Ectodermal cell (in vitro differentiated cells): ENCODE results near the gene FMNL2.

ENCODE experiments used
- H3K27ac ChIP-seq: 2 replicates; pipeline ENCODE4 v1.7.0; 2013; ENCODE audit warnings: mild to moderate bottlenecking, low read depth, low read length; ENCODE audit not compliant: insufficient read depth, poor library complexity, severe bottlenecking
- H3K27me3 ChIP-seq: 2 replicates; pipeline ENCODE4 v1.7.0; 2013; ENCODE audit warnings: mild to moderate bottlenecking, low read length; ENCODE audit not compliant: insufficient read depth, control insufficient read depth, poor library complexity, severe bottlenecking
- H3K36me3 ChIP-seq: one replicate; pipeline ENCODE4 v1.7.0; 2013; ENCODE audit warnings: low read length; ENCODE audit not compliant: control insufficient read depth, insufficient read depth
- H3K4me1 ChIP-seq: one replicate; pipeline ENCODE4 v1.7.0; 2013; ENCODE audit warnings: low read length; ENCODE audit not compliant: control insufficient read depth, insufficient read depth
- H3K4me3 ChIP-seq: 2 replicates; pipeline ENCODE4 v1.7.0; 2013; ENCODE audit warnings: low read depth, low read length, control low read depth; ENCODE audit not compliant: insufficient read depth
- H3K9me3 ChIP-seq: 2 replicates; pipeline ENCODE4 v1.7.0; 2013; ENCODE audit warnings: mild to moderate bottlenecking, low read length, moderate library complexity; ENCODE audit not compliant: control insufficient read depth
- WGBS, 2 experiments: methylation state at CpG; one replicate each; pipeline ENCODE4 v1.1.7; 2013; ENCODE audit warnings: missing lambda C conversion rate in 2 of 2; 5-methylcytosine and 5-hydroxymethylcytosine counted together

FMNL2 gene

DNA sequence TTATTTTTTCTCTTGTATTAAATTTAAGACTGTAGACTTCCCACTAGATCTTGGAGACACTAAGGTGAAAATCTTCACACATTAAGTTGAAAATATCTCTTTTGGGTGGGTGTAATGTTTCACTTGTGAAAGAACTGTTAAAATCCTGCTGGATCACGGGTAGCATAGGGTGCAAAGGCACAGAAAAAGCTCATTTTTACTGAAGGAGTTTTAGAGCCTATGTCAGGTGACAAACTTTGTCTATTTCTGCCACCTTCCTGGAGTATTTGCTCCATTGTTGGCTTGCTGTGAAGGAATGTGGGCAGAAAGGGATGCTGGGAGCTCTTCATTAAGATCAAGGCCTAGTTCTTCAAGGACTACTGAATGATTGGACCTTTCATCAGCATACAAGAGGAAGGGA, 119.4 kb downstream of the FMNL2 start:
- Histone ChIP-seq H3K9me3 (no peaks in the 10 kb centered on the region), H3K4me1 (peaks cover 17% of the 10 kb centered on the region), H3K27ac (no peak overlapping the region), H3K27me3 (no peaks in the 10 kb centered on the region), H3K36me3 (no peaks in the 10 kb centered on the region), H3K4me3 (no peak overlapping the region)
- 89 to 97% methylated on average over 1 of the region's 1 CpG for WGBS, 2 experiments

DNA sequence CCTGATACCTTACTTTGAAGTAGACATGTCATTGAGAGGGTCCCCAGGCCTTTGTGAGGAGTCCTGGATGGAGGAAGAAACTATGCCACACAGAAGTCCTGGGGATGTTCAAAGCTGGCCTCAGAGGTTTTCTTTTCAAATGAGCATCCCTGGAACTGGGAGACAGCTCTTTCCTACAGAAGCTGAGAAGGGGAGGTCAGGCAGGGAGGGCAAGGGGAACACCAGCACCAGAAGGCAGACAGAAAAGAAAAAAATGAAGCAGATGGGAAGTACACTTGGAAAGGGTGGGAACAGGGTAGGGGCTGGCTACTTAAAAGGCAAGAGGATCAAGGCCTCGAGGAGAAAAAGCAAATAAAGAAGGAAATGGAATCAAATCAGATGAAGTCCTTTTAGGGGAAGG, 120.0 kb downstream of the FMNL2 start:
- 68 to 78% methylated on average over 1 of the region's 1 CpG for WGBS, 2 experiments
- no peaks in the 10 kb centered on the region for H3K36me3 ChIP-seq
- H3K4me1 ChIP-seq, result peaks cover 17% of the 10 kb centered on the region
- H3K27me3 ChIP-seq, result no peaks in the 10 kb centered on the region
- H3K27ac ChIP-seq, result no peak overlapping the region
- H3K4me3 ChIP-seq, result no peak overlapping the region
- no peaks in the 10 kb centered on the region for H3K9me3 ChIP-seq

DNA sequence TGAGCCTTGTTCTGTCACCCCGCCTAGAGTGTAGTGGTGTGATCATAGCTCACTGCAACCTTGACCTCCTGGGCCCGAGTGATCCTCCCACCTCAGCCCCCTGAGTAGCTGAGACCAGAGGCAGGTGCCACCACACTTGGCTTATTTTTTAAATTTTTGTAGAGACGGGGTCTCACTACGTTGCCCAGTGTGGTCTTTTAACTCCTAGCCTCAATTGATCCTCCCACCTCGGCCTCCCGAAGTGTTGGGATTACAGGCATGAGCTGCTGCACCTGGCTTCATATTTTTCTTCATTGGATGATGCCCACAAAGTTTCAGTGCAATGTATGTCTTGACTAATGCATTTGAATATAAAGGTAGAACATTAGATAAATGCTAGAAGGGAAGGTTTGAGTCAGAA, 120.8 kb downstream of the FMNL2 start:
- H3K27ac ChIP-seq, result no peak overlapping the region
- no peaks in the 10 kb centered on the region for H3K9me3 ChIP-seq
- H3K4me3 ChIP-seq, result no peak overlapping the region
- peaks cover 17% of the 10 kb centered on the region for H3K4me1 ChIP-seq
- WGBS, 2 experiments, result 95 to 97% methylated on average over 6 of the region's 6 CpGs
- no peaks in the 10 kb centered on the region for H3K36me3 ChIP-seq
- no peaks in the 10 kb centered on the region for H3K27me3 ChIP-seq

DNA sequence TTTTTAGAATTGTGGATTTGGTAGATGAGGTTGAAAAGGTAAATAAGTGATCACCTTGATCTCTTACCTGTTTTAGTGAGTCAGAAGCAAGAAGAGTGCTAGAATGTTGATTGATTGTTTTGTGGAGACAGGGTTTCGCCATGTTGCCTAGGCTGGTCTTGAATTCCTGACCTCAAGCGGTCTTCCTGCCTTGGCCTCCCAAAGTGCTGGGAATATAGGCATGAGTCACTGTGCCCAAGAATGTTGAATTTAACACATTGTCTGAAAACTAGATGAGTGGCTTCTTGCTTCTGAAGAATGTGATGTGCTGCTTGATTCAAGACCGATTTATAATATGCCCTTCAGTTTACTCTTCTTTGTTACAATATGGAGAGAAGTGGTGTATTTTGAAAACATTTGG, 121.3 kb downstream of the FMNL2 start:
- Histone ChIP-seq H3K36me3 (no peaks in the 10 kb centered on the region), H3K9me3 (no peaks in the 10 kb centered on the region), H3K4me3 (no peak overlapping the region), H3K27ac (no peak overlapping the region), H3K4me1 (peaks cover 17% of the 10 kb centered on the region), H3K27me3 (no peaks in the 10 kb centered on the region)
- 95 to 97% methylated on average over 3 of the region's 3 CpGs for WGBS, 2 experiments

DNA sequence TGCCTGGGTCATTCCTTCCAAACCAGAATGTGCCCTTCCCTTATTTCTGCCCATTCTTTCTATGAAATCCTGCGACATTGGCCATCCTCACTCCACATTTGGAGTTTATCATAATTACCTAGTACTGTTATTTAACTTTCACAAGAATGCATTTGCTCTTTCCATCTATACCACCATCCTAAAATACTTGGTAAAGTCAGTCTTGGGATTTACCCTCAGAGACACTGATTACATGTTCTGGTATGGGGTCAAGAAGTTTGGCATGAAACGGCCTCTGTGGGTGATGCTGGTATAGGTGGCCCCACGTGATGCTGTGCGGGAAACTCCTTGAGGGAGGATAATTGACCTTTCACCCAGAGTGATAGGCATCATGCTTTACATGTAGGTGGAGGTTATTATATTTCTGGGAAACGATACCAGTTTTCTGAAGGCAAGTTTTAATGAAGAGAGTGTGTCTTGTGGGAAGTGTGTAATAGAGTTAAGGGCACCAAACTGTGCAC, 123.5 kb downstream of the FMNL2 start:
- Histone ChIP-seq H3K9me3 (no peaks in the 10 kb centered on the region), H3K4me1 (peaks cover 9% of the 10 kb centered on the region), H3K27ac (no peak overlapping the region), H3K36me3 (no peaks in the 10 kb centered on the region), H3K4me3 (no peak overlapping the region), H3K27me3 (no peaks in the 10 kb centered on the region)
- 81 to 85% methylated on average over 5 of the region's 5 CpGs for WGBS, 2 experiments

DNA sequence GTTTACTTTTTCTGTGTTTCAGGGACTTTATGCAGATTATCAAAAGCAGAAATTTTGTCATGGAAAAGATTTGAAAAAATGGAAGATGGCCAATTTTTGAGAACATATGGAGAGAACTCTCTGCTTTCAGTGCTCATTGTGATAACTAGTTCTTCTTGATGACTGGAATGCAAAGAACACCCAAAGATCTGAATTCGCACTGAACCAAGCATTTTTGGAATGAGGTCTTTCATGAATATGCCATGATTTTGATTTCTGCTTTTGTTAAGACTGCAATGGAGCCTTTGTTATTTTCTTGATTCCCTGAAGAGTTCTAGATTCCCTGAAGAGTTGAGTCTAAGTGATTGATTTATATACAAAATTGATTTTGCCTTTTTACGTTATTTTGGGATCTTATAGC, 124.1 kb downstream of the FMNL2 start:
- H3K4me1 ChIP-seq, result peaks cover 9% of the 10 kb centered on the region
- H3K4me3 ChIP-seq, result no peak overlapping the region
- no peak overlapping the region for H3K27ac ChIP-seq
- H3K27me3 ChIP-seq, result no peaks in the 10 kb centered on the region
- 97 to 98% methylated on average over 1 of the region's 2 CpGs for WGBS, 2 experiments
- no peaks in the 10 kb centered on the region for H3K9me3 ChIP-seq
- H3K36me3 ChIP-seq, result no peaks in the 10 kb centered on the region

DNA sequence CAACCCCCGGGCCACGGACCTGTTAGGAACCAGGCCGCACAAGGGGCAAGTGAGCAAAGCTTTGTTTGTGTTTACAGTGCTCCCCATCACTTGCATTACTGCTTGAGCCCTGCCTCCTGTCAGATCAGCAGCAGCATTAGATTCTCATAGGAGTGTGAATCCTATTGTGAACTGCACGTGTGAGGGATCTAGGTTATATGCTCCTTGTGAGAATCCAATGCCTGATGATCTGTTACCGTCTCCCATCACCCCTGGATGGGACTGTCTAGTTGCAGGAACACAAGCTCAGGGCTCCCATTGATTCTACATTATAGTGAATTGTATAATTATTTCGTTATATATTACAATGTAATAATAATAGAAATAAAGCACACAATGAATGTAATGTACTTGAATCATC, 125.6 kb downstream of the FMNL2 start:
- Histone ChIP-seq H3K4me1 (peaks cover 12% of the 10 kb centered on the region), H3K27me3 (no peaks in the 10 kb centered on the region), H3K9me3 (no peaks in the 10 kb centered on the region), H3K36me3 (no peaks in the 10 kb centered on the region), H3K27ac (no peak overlapping the region), H3K4me3 (no peak overlapping the region)
- 90 to 91% methylated on average over 4 to 5 of the region's 6 CpGs for WGBS, 2 experiments

DNA sequence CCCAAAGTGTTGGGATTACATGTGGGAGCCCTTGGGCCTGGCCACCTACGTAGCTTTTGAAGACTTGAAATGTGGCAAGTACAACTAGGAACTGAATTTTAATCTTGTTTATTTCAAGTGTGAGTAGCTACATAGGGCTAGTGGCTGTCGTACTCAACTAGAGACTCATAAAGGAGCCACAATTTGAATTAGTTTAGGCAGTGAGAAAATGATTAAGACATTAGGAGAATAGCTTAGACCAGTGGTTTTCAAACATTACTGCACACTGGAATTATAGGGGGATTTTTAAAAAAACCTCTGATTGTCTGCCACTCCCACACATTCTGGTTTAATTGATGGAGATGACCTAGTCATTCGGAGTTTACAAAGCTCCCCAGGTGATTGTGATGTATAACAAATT, 127.1 kb downstream of the FMNL2 start:
- H3K4me3 ChIP-seq, result no peak overlapping the region
- no peak overlapping the region for H3K27ac ChIP-seq
- no peaks in the 10 kb centered on the region for H3K9me3 ChIP-seq
- H3K4me1 ChIP-seq, result peaks cover 14% of the 10 kb centered on the region
- H3K27me3 ChIP-seq, result no peaks in the 10 kb centered on the region
- H3K36me3 ChIP-seq, result no peaks in the 10 kb centered on the region
- WGBS, 2 experiments, result 88 to 93% methylated on average over 2 to 3 of the region's 3 CpGs

DNA sequence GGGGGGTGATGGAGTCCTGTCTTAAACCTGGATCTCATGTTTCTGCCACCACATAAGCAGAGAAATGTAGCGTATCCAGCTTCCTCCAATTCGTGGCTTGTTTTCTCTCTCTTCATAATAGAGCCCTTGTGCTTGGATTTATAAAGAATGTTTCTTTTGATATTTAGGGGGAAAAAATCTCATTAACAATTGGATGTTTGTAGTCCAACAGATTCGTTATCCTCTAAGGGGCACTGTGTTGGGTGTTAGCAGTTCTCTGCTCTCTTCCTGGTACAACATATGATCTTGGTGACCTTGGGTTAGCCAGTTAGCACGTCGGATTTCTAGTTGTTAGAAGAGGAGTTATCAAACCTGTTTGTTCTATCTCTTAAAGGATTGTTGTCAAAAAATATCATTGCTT, 127.8 kb downstream of the FMNL2 start:
- H3K4me3 ChIP-seq, result no peak overlapping the region
- H3K36me3 ChIP-seq, result no peaks in the 10 kb centered on the region
- no peak overlapping the region for H3K27ac ChIP-seq
- 78 to 91% methylated on average over 3 to 5 of the region's 5 CpGs for WGBS, 2 experiments
- peaks cover 14% of the 10 kb centered on the region for H3K4me1 ChIP-seq
- H3K27me3 ChIP-seq, result no peaks in the 10 kb centered on the region
- H3K9me3 ChIP-seq, result no peaks in the 10 kb centered on the region

DNA sequence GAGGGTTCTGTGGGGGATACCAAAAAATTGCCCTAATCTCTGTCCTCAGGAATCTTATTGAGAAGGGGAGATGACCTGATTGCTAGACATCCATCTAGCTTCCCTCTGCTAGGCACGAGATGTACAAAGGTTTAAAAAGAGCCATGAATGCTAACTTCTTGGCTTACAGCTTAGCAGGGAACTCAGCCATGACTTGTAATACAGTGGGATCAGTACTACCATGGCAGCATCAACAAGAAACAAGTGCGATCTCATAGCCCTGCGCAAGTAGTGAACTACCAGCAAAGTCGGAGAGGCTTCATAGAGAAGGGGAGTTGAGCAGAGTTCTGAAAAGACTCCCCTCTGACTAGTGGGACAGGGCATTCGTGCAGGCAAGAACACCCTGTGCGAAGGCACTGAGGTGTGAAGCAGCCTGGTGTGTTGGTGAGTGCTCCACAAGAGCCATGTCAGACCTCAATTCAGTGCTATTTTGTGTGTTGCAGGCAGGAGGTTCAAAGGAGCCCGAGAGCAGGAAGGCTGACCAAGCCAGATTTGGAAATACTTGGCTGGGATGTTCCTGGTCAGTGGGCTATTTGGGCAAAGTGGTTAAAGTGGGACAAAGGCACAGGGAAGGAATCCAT, 130.0 kb downstream of the FMNL2 start:
- WGBS, 2 experiments, result 86 to 90% methylated on average over 7 of the region's 7 CpGs
- Histone ChIP-seq H3K4me1 (peaks cover 21% of the 10 kb centered on the region), H3K36me3 (no peaks in the 10 kb centered on the region), H3K9me3 (no peaks in the 10 kb centered on the region), H3K27ac (no peak overlapping the region), H3K27me3 (no peaks in the 10 kb centered on the region), H3K4me3 (no peak overlapping the region)

DNA sequence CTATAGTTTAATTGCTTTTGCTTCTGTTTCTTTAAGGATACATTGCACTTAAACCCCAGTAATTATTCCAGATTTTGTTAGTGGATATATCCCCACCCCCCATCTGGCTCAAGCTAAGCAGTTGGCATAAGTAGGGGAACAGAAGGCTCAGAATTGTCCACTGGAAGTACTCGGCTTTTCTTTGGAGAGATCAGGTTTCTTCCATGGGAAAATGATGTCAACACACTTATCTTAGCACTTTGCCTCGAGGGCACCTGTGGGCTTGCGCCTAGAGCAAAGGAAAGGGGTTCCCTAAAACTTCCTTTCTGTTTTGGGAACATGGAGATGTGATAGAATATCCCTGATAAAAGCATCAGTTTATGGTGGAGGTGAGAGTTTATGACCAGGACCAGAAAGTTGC, 130.6 kb downstream of the FMNL2 start:
- 84 to 86% methylated on average over 3 of the region's 3 CpGs for WGBS, 2 experiments
- Histone ChIP-seq H3K27me3 (no peaks in the 10 kb centered on the region), H3K4me3 (no peak overlapping the region), H3K9me3 (no peaks in the 10 kb centered on the region), H3K36me3 (no peaks in the 10 kb centered on the region), H3K27ac (no peak overlapping the region), H3K4me1 (peaks cover 21% of the 10 kb centered on the region)
